Hematopoietic multipotent progenitor cell (in vitro differentiated cells): ENCODE data around the gene STRAP. TPM values are rescaled to one million over a fixed set of nuclear protein-coding genes. Genes with fewer than 3 reads are reported as not detected.
A peak's percentile ranks its signal among the peaks of the same experiment; 100 is the strongest.
"Not testable (repeated sequence)": the region's sequence is repeated elsewhere in the genome, so short reads cannot be mapped to it uniquely, and the experiment has no call there.

ENCODE experiments used
- DNase-seq, 3 donors: peaks; one replicate each; pipeline ENCODE4 v3.0.0-alpha.2; 2011 to 2015; ENCODE audit warnings: low read depth in 2 of 3, low spot score in 2 of 3
- total RNA-seq: library from RNA; depleted of rRNA; stranded (reverse); fragments of >200 nt; gene quantifications from one replicate; pipeline ENCODE4 v1.2.3, GENCODE V29; 2012

The STRAP gene
- total RNA-seq, 1 donor = 29.6 TPM

DNA sequence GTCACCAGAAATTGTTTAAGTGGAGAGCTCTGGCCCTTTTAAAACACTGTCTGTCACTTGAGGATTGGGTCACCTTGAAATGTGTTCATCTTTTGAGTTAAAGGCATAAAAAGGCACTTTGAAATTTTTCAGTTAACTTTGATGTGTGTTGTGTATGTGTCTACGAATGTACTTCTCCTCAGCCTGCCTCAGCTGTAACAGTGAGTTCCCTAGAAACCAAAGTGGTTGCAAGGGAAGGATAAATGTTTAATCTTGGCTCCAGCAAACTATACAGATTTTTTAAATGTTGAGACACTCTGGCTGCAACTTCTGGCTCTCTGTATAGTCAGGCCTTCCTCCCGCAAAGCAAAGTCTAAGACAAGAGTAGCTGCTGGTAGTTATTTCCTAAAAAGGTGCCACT, 37.2 kb downstream of the STRAP start:
- DNase-seq = no peak

DNA sequence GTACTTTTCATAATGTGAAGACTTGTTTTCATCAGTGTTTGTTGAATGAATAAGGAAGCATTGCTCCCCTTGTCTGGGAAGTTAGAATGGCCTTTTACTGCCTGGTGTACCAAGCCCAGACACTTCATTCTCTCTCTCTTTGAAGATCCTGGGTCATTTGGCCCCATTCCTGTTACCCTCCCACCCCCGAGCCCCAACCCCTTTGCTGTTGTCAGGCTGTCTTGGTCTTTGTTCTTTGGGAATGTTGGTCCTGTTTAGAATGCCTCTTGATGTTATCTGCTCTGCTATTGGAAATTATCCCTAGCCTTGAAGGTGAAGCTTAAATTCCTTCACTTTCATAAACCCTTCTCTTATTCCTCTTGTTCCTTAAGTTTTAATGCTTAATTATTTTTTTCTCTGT, 42.8 kb downstream of the STRAP start:
- DNase-seq = no peak

- DNase-seq = no peak
These were observed 46.2 kb downstream of the STRAP start for GRCh38 chr12:15928346-15928745.

DNA sequence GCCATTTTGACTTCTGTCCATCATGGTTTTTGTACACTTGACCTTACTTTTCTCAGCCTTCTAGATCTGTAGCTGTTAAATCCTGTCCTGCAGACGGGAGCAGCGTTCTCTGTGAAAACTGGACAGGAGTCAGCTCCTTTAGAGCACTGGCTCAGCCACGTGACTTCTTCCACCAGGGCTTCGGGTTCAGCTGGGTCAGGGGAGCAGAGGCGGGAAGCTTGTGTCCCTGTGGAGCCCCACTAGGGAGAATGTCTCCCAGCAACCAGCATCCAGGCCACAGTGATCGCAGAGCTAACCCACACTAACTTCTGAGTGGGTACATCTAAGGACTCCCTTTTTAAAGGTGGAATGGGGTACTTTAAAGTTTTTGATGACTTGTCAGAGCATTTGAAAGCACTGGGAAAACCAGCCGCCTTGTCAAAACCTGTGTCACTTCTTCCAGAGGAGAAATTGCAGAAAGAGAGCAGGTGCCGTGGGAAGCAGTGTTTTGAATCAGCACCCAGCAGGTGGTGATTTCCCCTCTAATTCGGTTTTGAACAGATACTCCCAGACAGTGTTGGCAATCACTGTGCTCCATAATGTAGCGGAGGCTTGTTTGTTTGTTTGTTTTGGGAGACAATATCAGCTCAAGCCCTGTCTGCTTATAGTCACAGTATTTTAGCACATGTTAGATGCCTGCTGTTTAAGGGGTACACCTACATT, 46.8 kb downstream of the STRAP start:
- no peak for DNase-seq

GRCh38 chr12:15931590-15932053, 49.4 kb downstream of the STRAP start:
- DNase-seq = no peak

- no peak for DNase-seq
These were observed 50.1 kb downstream of the STRAP start for GRCh38 chr12:15932327-15932726.

GRCh38 chr12:15932971-15933370, 50.8 kb downstream of the STRAP start:
- DNase-seq = no peak

GRCh38 chr12:15933751-15934150, 51.6 kb downstream of the STRAP start:
- no peak for DNase-seq

DNA sequence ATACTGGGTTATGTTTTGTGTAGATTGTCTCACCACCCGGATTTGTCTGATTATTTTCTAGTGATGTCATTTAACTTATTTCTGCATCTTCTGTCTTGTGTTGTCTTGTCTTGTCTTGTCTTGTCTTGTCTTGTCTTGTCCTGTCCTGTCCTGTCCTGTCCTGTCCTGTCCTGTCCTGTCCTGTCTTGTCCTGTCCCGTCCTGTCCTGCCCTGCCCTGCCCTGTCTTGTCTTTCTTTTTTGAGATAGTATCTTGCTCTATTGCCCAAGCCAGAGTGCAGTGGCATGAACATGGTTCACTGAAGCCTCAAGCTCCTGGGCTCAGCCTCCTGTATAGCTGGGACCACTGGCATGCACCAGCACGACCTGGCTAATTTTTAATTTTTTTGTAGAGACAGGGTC, 54.6 kb downstream of the STRAP start:
- no peak for DNase-seq

- DNase-seq = no peak
These were observed 55.7 kb downstream of the STRAP start for GRCh38 chr12:15937902-15938301.

GRCh38 chr12:15939111-15939510, 56.9 kb downstream of the STRAP start:
- DNase-seq = peak in 1 of 3 donors; percentile 5

DNA sequence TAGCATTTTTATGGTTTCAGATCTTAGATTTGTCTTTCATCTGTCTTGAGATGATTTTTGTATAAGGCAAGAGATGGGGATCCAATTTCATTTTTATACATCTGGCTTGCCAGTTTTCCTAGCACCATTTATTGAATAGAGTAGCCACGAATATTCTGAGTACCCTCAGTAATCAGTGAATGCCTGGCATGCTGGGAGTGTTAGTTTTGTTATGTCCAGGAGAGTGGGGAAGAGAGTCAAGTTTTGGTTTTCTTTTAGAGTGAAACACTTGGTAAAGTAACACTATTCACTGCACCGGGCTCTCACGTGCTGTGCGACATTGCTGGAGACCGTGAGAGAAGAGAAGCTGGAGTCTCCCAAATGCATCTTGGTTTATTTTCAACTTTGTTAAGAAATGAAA, 60.3 kb downstream of the STRAP start:
- no peak for DNase-seq

GRCh38 chr12:15943519-15943918, 61.3 kb downstream of the STRAP start:
- DNase-seq = not testable (repeated sequence)

DNA sequence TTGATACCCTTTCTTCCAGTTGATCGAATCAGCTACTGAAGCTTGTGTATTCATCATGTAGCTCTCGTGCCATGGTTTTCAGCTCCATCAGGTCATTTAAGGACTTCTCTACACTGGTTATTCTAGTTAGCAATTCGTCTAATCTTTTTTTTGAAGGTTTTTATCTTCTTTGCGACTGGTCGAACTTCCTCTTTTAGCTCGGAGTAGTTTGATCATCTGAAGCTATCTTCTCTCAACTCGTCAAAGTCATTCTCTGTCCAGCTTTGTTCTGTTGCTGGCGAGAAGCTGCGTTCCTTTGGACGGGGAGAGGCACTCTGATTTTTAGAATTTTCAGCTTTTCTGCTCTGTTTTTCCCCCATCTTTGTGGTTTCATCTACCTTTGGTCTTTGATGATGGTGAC, 66.3 kb downstream of the STRAP start:
- DNase-seq = not testable (repeated sequence)

Other genes with a start within 250 kb of the STRAP start
- gene EPS8, start 93.0 kb upstream of the STRAP start, total RNA-seq = 2.2 TPM
- 16.7 TPM for gene DERA, start 28.9 kb downstream of the STRAP start, total RNA-seq